K562 (cell line): Measurements from ENCODE around the gene P2RX3.
A peak's percentile ranks its signal among the peaks of the same experiment; 100 is the strongest.

Experiments
- CREM ChIP-seq: IDR thresholded peaks from 2 replicates; pipeline ENCODE4 v1.6.1; 2014; ENCODE audit warnings: antibody characterized with exemption, low read depth
- CTCF ChIP-seq, 3 experiments: IDR thresholded peaks in 2 of 3; conservative IDR thresholded peaks in 1 of 3; 2 replicates each; pipeline ENCODE4 v1.5.1; 2011 to 2012; ENCODE audit warnings: low read length in 3 of 3, mild to moderate bottlenecking in 3 of 3, control low read depth in 2 of 3, improper control_type of control experiment in 1 of 3, inconsistent platforms in 1 of 3, low read depth in 1 of 3, mixed read lengths in 1 of 3, moderate library complexity in 1 of 3; ENCODE audit not compliant: insufficient read depth in 2 of 3
- CTCFL ChIP-seq: IDR thresholded peaks from 2 replicates; pipeline ENCODE4 v1.6.1; 2011; ENCODE audit warnings: borderline replicate concordance, low read depth, mild to moderate bottlenecking, moderate library complexity, low read length; ENCODE audit not compliant: insufficient read depth, poor library complexity, severe bottlenecking
- ELK1 ChIP-seq: sonication (generic); formaldehyde crosslinking; IDR thresholded peaks from 2 replicates; pipeline ENCODE4 v1.8.1; 2022; ENCODE audit warnings: missing genetic modification reagents
- GABPA ChIP-seq: fragments of 200-800 bp; sonication (Bioruptor generic); conservative IDR thresholded peaks from 2 replicates; pipeline ENCODE4 v1.6.1; 2016; ENCODE audit warnings: low read depth, missing genetic modification characterization, missing compliant biosample characterization
- HNRNPK ChIP-seq: fragments of 200-400 bp; formaldehyde crosslinking; IDR thresholded peaks from one replicate; pipeline ENCODE4 v1.6.1; 2018; ENCODE audit warnings: mild to moderate bottlenecking, low read depth, low read length; ENCODE audit not compliant: poor library complexity, severe bottlenecking
- MAFK ChIP-seq: IDR thresholded peaks from 2 replicates; pipeline ENCODE4 v1.6.1; 2011; ENCODE audit warnings: low read length, improper control_type of control experiment
- MTA1 ChIP-seq: fragments of 450-650 bp; IDR thresholded peaks from 2 replicates; pipeline ENCODE4 v1.6.1; 2017; ENCODE audit warnings: borderline replicate concordance
- MTA2 ChIP-seq: fragments of 450-650 bp; IDR thresholded peaks from 2 replicates; pipeline ENCODE4 v1.6.1; 2016; ENCODE audit warnings: low read depth
- RBM22 ChIP-seq: fragments of 200-400 bp; formaldehyde crosslinking; IDR thresholded peaks from 2 replicates; pipeline ENCODE4 v1.6.1; 2018; ENCODE audit warnings: low read length, low read depth; ENCODE audit not compliant: poor library complexity, severe bottlenecking
- ZBTB26 ChIP-seq: fragments of 450-650 bp; formaldehyde crosslinking; IDR thresholded peaks from 2 replicates; pipeline ENCODE4 v1.4.0; 2022; ENCODE audit warnings: missing genetic modification characterization
- ZNF512 ChIP-seq: IDR thresholded peaks from 2 replicates; pipeline ENCODE4 v1.6.1; 2016; ENCODE audit warnings: missing genetic modification characterization, missing compliant biosample characterization

GRCh38 chr11:57340039-57340615, 2.0 kb downstream of the P2RX3 start:
- TF ChIP-seq MAFK (no peak), CREM (no peak), RBM22 (no peak), HNRNPK (no peak), GABPA (tag) (no peak), ELK1 (CRISPR knock-in tag) (no peak), CTCF (IDR thresholded peaks at IDR 0.05 in 2 of 3, conservative IDR thresholded peaks at IDR 0.05 in 1 of 3; ENCODE audit: insufficient read depth in 2 of 3, low read depth in 1 of 3, low read length in 3 of 3) (peak; percentile 66 to 81 (median 77)), MTA2 (no peak), ZNF512 (tag) (no peak), ZBTB26 (CRISPR knock-in tag) (no peak), MTA1 (no peak), CTCFL (no peak)
